ENCODE results near the gene UFL1. TPM values are rescaled to one million over a fixed set of nuclear protein-coding genes. Genes with fewer than 3 reads are reported as not detected.
A peak's percentile ranks its signal among the peaks of the same experiment; 100 is the strongest.
"Not testable (repeated sequence)": the region's sequence is repeated elsewhere in the genome, so short reads cannot be mapped to it uniquely, and the experiment has no call there.

The UFL1 gene
- polyA plus RNA-seq (2013, experiment 1 of 2): 12.8 TPM
- 14.4 TPM for polyA plus RNA-seq (2013, experiment 2 of 2)

DNA sequence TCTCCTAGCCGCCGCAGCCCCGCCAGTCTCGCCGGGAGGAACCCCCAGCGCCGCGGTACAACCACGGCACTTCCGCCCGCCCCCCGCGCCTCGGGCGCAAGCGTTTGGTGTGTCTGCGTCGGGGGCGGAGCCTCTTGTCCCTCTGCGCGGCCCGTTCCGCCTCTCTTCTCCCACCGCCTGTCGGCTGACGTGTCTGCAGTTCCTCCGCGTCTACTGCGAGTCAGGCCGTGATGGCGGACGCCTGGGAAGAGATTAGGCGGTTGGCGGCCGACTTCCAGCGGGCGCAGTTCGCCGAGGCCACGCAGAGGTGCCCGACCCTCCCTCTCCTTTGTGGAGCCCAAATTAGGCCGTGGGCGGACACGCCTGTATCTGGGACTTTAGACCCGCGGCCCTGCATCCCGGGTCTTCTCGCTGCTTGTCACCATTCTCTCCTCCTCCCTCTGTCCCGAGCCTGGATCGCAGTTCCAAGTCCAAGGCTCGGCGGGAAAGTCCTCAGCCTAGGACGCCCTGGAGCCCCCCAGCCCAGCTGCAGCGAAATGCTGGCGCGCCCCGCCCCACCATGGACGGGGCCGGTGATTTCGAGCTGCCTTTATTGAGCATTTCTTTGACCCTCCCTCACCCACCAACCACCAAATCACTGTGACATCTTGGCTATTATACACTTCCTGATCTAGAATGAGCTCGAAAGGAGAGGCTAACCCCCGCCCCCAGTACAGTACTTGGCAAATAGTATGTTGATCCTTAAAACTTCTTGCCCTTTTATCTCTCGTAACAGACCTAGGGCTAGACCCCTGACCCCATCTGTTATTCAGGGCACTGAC, at the start of gene UFL1:
UFL1 (plus strand) TSS at position 163 of the 821 bp plus-strand sequence; CDS start at position 231, 68 bp downstream.
- peaks cover 33% of the 10 kb centered on the region for H3K4me1 ChIP-seq (ENCODE audit: insufficient read depth, low read length)
- no peaks in the 10 kb centered on the region for H3K9me3 ChIP-seq (ENCODE audit: insufficient read depth, low read depth, low read length)
- peak within 1 kb of the TSS; percentile 92 for H3K27ac ChIP-seq (ENCODE audit: low read depth, low read length)
- H3K9ac ChIP-seq (ENCODE audit: low read depth, low read length): peak within 1 kb of the TSS; percentile 94
- WGBS: under 1% methylated on average over 63 of the region's 63 CpGs
- peaks cover 27% of the 10 kb centered on the region for H3K36me3 ChIP-seq (ENCODE audit: insufficient read depth, low read length)
- H3K27me3 ChIP-seq (ENCODE audit: insufficient read depth, low read length): no peaks in the 10 kb centered on the region
- peak within 1 kb of the TSS; percentile 87 for H3K4me3 ChIP-seq (ENCODE audit: low read length)

GRCh38 chr6:96472291-96472690, 49.3 kb upstream of the UFL1 start:
- not testable (repeated sequence) for H3K4me1 ChIP-seq (ENCODE audit: insufficient read depth, low read length); H3K36me3 ChIP-seq (ENCODE audit: insufficient read depth, low read length); H3K4me3 ChIP-seq (ENCODE audit: low read length); H3K9ac ChIP-seq (ENCODE audit: low read depth, low read length); H3K9me3 ChIP-seq (ENCODE audit: insufficient read depth, low read depth, low read length); H3K27me3 ChIP-seq (ENCODE audit: insufficient read depth, low read length); H3K27ac ChIP-seq (ENCODE audit: low read depth, low read length)
- 88% methylated on average over 2 of the region's 2 CpGs for WGBS

GRCh38 chr6:96478695-96479094, 42.9 kb upstream of the UFL1 start:
- no peak overlapping the region for H3K4me3 ChIP-seq (ENCODE audit: low read length)
- no peaks in the 10 kb centered on the region for H3K27me3 ChIP-seq (ENCODE audit: insufficient read depth, low read length)
- H3K27ac ChIP-seq (ENCODE audit: low read depth, low read length): no peak overlapping the region
- no peaks in the 10 kb centered on the region for H3K9me3 ChIP-seq (ENCODE audit: insufficient read depth, low read depth, low read length)
- no peaks in the 10 kb centered on the region for H3K36me3 ChIP-seq (ENCODE audit: insufficient read depth, low read length)
- 90% methylated on average over 5 of the region's 5 CpGs for WGBS
- no peaks in the 10 kb centered on the region for H3K4me1 ChIP-seq (ENCODE audit: insufficient read depth, low read length)
- H3K9ac ChIP-seq (ENCODE audit: low read depth, low read length): no peak overlapping the region

DNA sequence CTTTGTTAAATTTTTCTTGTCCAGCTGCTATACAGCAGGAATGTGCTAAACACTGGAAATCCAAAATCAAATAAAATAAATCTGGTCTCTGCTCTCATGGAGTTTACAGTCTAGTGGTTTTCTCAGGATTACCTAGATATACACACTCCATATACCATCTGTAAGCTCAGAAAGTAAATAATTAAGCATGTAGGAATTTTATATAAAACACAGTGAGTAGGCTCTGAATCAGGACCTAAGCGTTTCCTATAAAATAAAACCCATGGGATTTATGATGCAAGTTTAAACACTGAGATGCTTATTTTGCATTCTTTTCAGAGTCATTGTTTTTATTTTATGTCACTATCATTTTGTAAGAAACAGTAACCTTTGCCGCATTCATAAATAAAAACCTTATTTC, 29.7 kb upstream of the UFL1 start:
- H3K4me1 ChIP-seq (ENCODE audit: insufficient read depth, low read length): no peaks in the 10 kb centered on the region
- H3K36me3 ChIP-seq (ENCODE audit: insufficient read depth, low read length): no peaks in the 10 kb centered on the region
- no peak overlapping the region for H3K4me3 ChIP-seq (ENCODE audit: low read length)
- no peak overlapping the region for H3K9ac ChIP-seq (ENCODE audit: low read depth, low read length)
- H3K27ac ChIP-seq (ENCODE audit: low read depth, low read length): no peak overlapping the region
- peaks cover 16% of the 10 kb centered on the region; the same call in 1 of the 2 replicates for H3K9me3 ChIP-seq (ENCODE audit: insufficient read depth, low read depth, low read length)
- H3K27me3 ChIP-seq (ENCODE audit: insufficient read depth, low read length): no peaks in the 10 kb centered on the region
- WGBS: 89% methylated on average over 1 of the region's 2 CpGs

GRCh38 chr6:96499781-96500180, 21.8 kb upstream of the UFL1 start:
- H3K4me3 ChIP-seq (ENCODE audit: low read length): no peak overlapping the region
- H3K4me1 ChIP-seq (ENCODE audit: insufficient read depth, low read length): no peaks in the 10 kb centered on the region
- H3K36me3 ChIP-seq (ENCODE audit: insufficient read depth, low read length): peaks cover 2% of the 10 kb centered on the region; the same call in 1 of the 2 replicates
- peaks cover 19% of the 10 kb centered on the region; the same call in 1 of the 2 replicates for H3K9me3 ChIP-seq (ENCODE audit: insufficient read depth, low read depth, low read length)
- H3K27ac ChIP-seq (ENCODE audit: low read depth, low read length): no peak overlapping the region
- no peak overlapping the region for H3K9ac ChIP-seq (ENCODE audit: low read depth, low read length)
- 92% methylated on average over 5 of the region's 5 CpGs for WGBS
- no peaks in the 10 kb centered on the region for H3K27me3 ChIP-seq (ENCODE audit: insufficient read depth, low read length)

- Histone ChIP-seq H3K27ac (ENCODE audit: low read depth, low read length) (no peak overlapping the region), H3K27me3 (ENCODE audit: insufficient read depth, low read length) (no peaks in the 10 kb centered on the region), H3K4me1 (ENCODE audit: insufficient read depth, low read length) (no peaks in the 10 kb centered on the region), H3K36me3 (ENCODE audit: insufficient read depth, low read length) (peaks cover 2% of the 10 kb centered on the region; the same call in 1 of the 2 replicates), H3K9ac (ENCODE audit: low read depth, low read length) (no peak overlapping the region), H3K4me3 (ENCODE audit: low read length) (no peak overlapping the region), H3K9me3 (ENCODE audit: insufficient read depth, low read depth, low read length) (peaks cover 19% of the 10 kb centered on the region; the same call in 1 of the 2 replicates)
- 94% methylated on average over 1 of the region's 1 CpG for WGBS
Observed at GRCh38 chr6:96502915-96503314, 18.7 kb upstream of the UFL1 start.

DNA sequence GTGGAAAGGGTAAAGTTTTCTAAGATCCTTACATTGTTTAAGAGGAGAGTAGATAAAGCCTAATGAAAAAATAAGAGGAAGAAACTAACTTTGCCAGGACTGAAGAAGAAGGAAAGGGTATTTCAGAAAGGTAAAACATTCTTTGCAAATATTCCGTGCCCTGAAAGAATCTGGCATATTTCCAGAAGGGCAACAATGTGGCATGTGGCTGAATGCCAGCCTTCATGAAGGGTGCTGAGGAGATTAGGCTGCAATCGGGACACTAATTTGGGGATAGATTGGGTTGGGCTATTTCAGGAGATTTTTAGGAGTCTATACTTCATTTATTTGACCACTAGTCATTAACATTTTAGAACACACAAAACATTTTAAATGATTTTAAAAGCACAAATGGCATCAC, 16.2 kb upstream of the UFL1 start:
- Histone ChIP-seq H3K4me1 (ENCODE audit: insufficient read depth, low read length) (no peaks in the 10 kb centered on the region), H3K9ac (ENCODE audit: low read depth, low read length) (no peak overlapping the region), H3K36me3 (ENCODE audit: insufficient read depth, low read length) (peaks cover 2% of the 10 kb centered on the region; the same call in 1 of the 2 replicates), H3K9me3 (ENCODE audit: insufficient read depth, low read depth, low read length) (peaks cover 17% of the 10 kb centered on the region; the same call in 1 of the 2 replicates), H3K27me3 (ENCODE audit: insufficient read depth, low read length) (no peaks in the 10 kb centered on the region), H3K4me3 (ENCODE audit: low read length) (no peak overlapping the region), H3K27ac (ENCODE audit: low read depth, low read length) (no peak overlapping the region)
- over 99% methylated on average over 2 of the region's 2 CpGs for WGBS

GRCh38 chr6:96509281-96509680, 12.3 kb upstream of the UFL1 start:
- H3K4me3 ChIP-seq (ENCODE audit: low read length): no peak overlapping the region
- no peaks in the 10 kb centered on the region; the same call in 1 of the 2 replicates for H3K36me3 ChIP-seq (ENCODE audit: insufficient read depth, low read length)
- no peaks in the 10 kb centered on the region for H3K4me1 ChIP-seq (ENCODE audit: insufficient read depth, low read length)
- H3K27ac ChIP-seq (ENCODE audit: low read depth, low read length): no peak overlapping the region
- no peaks in the 10 kb centered on the region for H3K27me3 ChIP-seq (ENCODE audit: insufficient read depth, low read length)
- H3K9ac ChIP-seq (ENCODE audit: low read depth, low read length): no peak overlapping the region
- 72% methylated on average over 2 of the region's 2 CpGs for WGBS
- 0 out of 2 replicates have a peak, but pooled peaks cover 3% of the 10 kb centered on the region for H3K9me3 ChIP-seq (ENCODE audit: insufficient read depth, low read depth, low read length)

DNA sequence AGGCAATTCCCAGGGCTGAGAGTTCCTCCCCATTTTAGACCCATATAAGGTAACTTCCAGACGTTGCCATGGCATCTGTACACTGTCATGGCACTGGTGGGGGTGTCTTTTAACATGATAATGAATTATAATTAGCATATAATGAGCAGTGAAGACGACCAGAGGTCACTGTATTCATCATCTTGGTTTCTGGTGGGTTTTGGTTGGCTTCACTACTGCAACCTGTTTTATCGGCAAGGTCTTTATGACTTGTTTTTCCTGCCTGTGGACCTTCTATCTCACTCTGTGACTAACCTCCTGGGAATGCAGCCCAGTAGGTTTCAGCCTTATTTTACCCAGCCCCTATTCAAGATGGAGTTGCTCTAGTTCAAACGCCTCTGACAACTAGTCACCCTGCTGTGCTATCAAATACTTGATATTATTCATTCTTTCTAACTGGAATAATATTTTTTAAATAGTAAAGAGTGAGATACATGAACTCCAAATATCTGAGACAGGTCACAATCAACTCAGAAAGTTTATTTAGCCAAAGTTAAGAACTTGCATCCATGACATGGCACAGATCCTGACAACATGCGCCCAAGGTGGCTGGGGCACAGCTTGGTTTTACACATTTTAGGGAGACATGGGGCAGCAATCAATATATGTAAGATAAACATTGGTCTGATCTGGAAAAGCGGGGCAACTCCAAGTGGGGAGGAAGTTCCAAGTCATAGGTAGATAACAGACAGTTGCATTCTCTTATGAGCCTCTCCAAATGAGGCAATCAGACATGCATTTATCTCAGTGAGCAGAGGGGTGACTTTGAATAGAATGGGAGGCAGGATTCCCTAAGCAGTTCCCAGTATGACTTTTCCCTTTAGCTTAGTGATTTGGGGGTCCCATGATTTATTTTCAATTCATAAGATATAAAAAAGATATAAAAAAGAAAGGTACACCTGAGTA, 1.2 kb upstream of the UFL1 start:
- H3K27ac ChIP-seq (ENCODE audit: low read depth, low read length): peak overlapping the region; percentile 92
- H3K4me1 ChIP-seq (ENCODE audit: insufficient read depth, low read length): peaks cover 33% of the 10 kb centered on the region
- no peaks in the 10 kb centered on the region for H3K27me3 ChIP-seq (ENCODE audit: insufficient read depth, low read length)
- 41% methylated on average over 5 of the region's 6 CpGs for WGBS
- peak overlapping the region; percentile 94 for H3K9ac ChIP-seq (ENCODE audit: low read depth, low read length)
- H3K9me3 ChIP-seq (ENCODE audit: insufficient read depth, low read depth, low read length): no peaks in the 10 kb centered on the region
- peaks cover 13% of the 10 kb centered on the region for H3K36me3 ChIP-seq (ENCODE audit: insufficient read depth, low read length)
- peak overlapping the region; percentile 87 for H3K4me3 ChIP-seq (ENCODE audit: low read length)

GRCh38 chr6:96521306-96521643, 331 bp upstream of the UFL1 start:
- Histone ChIP-seq H3K4me1 (ENCODE audit: insufficient read depth, low read length) (peaks cover 33% of the 10 kb centered on the region), H3K27me3 (ENCODE audit: insufficient read depth, low read length) (no peaks in the 10 kb centered on the region), H3K36me3 (ENCODE audit: insufficient read depth, low read length) (peaks cover 21% of the 10 kb centered on the region), H3K9ac (ENCODE audit: low read depth, low read length) (peak overlapping the region; percentile 94), H3K9me3 (ENCODE audit: insufficient read depth, low read depth, low read length) (no peaks in the 10 kb centered on the region), H3K27ac (ENCODE audit: low read depth, low read length) (peak overlapping the region; percentile 92), H3K4me3 (ENCODE audit: low read length) (peak overlapping the region; percentile 87)
- 0% methylated on average over 5 of the region's 8 CpGs for WGBS

Measured in HUES64 (cell line).